H1 (cell line): Measurements from ENCODE around the gene TRDN. TPM values are rescaled to one million over a fixed set of nuclear protein-coding genes. Genes with fewer than 3 reads are reported as not detected.

Experiments
- CTCF ChIA-PET: fragments of 300-600 bp; sonication (Branson Sonifier 250); formaldehyde crosslinking; loops from one replicate; lab custom pipeline; 2021; ENCODE audit not compliant: partially characterized antibody; lab: Charles Lee
- POLR2A ChIA-PET: fragments of 300-600 bp; sonication (Branson Sonifier 250); formaldehyde crosslinking; loops from one replicate; lab custom pipeline; 2021; ENCODE audit warnings: inconsistent platforms; ENCODE audit not compliant: partially characterized antibody; lab: Charles Lee
- DNase-seq, 2 experiments: peaks; one replicate each; pipeline versions ENCODE4 v3.0.0 to v3.0.0-alpha.2; 2010 to 2022; ENCODE audit warnings: low spot score in 2 of 2, low read depth in 1 of 2, mixed read lengths in 1 of 2
- FAIRE-seq: peaks from 2 replicates; lab custom pipeline; 2011; peaks lifted over from hg19 to GRCh38; lab: Jason Lieb, UNC
- H2AFZ ChIP-seq: 2 replicates; pipeline ENCODE4 v1.8.1; 2012; ENCODE audit warnings: low read length, inconsistent platforms
- H2AK5ac ChIP-seq: 2 replicates; pipeline ENCODE4 v1.6.1; 2013; ENCODE audit warnings: low read depth, low read length
- H2BK120ac ChIP-seq: replicated peaks from 2 replicates; pipeline ENCODE3; 2013; ENCODE audit warnings: low read depth, low read length, inconsistent platforms
- H2BK12ac ChIP-seq: 2 replicates; pipeline ENCODE4 v1.6.1; 2013; ENCODE audit warnings: low read depth, low read length
- H2BK15ac ChIP-seq: 2 replicates; pipeline ENCODE4 v1.6.1; 2013; ENCODE audit warnings: low read length
- H2BK20ac ChIP-seq: 2 replicates; pipeline ENCODE4 v1.6.1; 2013; ENCODE audit warnings: low read length
- H2BK5ac ChIP-seq: 2 replicates; pipeline ENCODE4 v1.6.1; 2013; ENCODE audit warnings: low read depth, low read length
- H3K14ac ChIP-seq: 2 replicates; pipeline ENCODE4 v1.6.1; 2013; ENCODE audit warnings: inconsistent platforms; ENCODE audit not compliant: insufficient read length
- H3K18ac ChIP-seq: 2 replicates; pipeline ENCODE4 v1.6.1; 2013; ENCODE audit warnings: low read length; ENCODE audit errors: extremely low read depth
- H3K23ac ChIP-seq: 2 replicates; pipeline ENCODE4 v1.6.1; 2013; ENCODE audit warnings: inconsistent platforms; ENCODE audit not compliant: insufficient read length
- H3K23me2 ChIP-seq: 2 replicates; pipeline ENCODE4 v1.6.1; 2013; ENCODE audit warnings: low read depth, low read length
- H3K27ac ChIP-seq: 2 replicates; pipeline ENCODE4 v1.6.1; 2011; ENCODE audit warnings: low read depth, low read length, inconsistent platforms
- H3K27me3 ChIP-seq, 4 experiments: replicated peaks in 1 of 4; 1 replicate in 1 of 4; 2 replicates in 3 of 4; pipeline versions ENCODE4 v1.6.1 to v1.8.1; 2011 to 2013; ENCODE audit warnings: low read length in 3 of 4, mild to moderate bottlenecking in 3 of 4, inconsistent platforms in 2 of 4, mixed read lengths in 2 of 4, moderate library complexity in 1 of 4; ENCODE audit not compliant: control insufficient read depth in 3 of 4, insufficient read depth in 3 of 4; ENCODE audit errors: extremely low read depth in 1 of 4
- H3K36me3 ChIP-seq, 4 experiments: 2 replicates each; pipeline versions ENCODE4 v1.6.1 to v1.8.1; 2011 to 2013; ENCODE audit warnings: mild to moderate bottlenecking in 4 of 4, low read length in 3 of 4, moderate library complexity in 2 of 4, control low read depth in 1 of 4, inconsistent platforms in 1 of 4; ENCODE audit not compliant: insufficient read depth in 4 of 4, control insufficient read depth in 2 of 4
- H3K4ac ChIP-seq: replicated peaks from 2 replicates; pipeline ENCODE3; 2013; ENCODE audit warnings: low read length, low read depth, mixed read lengths, inconsistent platforms; ENCODE audit not compliant: insufficient read length
- H3K4me1 ChIP-seq, 4 experiments: replicated peaks in 1 of 4; 1 replicate in 1 of 4; 2 replicates in 3 of 4; pipeline versions ENCODE4 v1.6.1 to v1.8.1; 2011 to 2013; ENCODE audit warnings: low read length in 3 of 4, inconsistent platforms in 2 of 4, mixed read lengths in 1 of 4; ENCODE audit not compliant: insufficient read depth in 4 of 4, control insufficient read depth in 3 of 4
- H3K4me2 ChIP-seq, 2 experiments: 2 replicates each; pipeline versions ENCODE4 v1.6.1 to v1.8.1; 2011 to 2013; ENCODE audit warnings: low read depth in 2 of 2, low read length in 2 of 2, control low read depth in 1 of 2, inconsistent platforms in 1 of 2, mild to moderate bottlenecking in 1 of 2; ENCODE audit not compliant: insufficient read depth in 1 of 2
- H3K4me3 ChIP-seq, 4 experiments: fragments of 200-600, 300-600 bp in 1 of 4; sonication (generic), shearing (Covaris generic), sonication (Bioruptor Twin) in 1 of 4; 2 replicates each; pipeline versions ENCODE4 v1.5.1 to v1.8.1; 2011 to 2016; ENCODE audit warnings: low read length in 4 of 4, low read depth in 3 of 4, control low read depth in 2 of 4, inconsistent platforms in 2 of 4, mild to moderate bottlenecking in 2 of 4, mixed read lengths in 1 of 4, moderate library complexity in 1 of 4; ENCODE audit not compliant: insufficient read depth in 2 of 4; ENCODE audit errors: extremely low read depth in 1 of 4
- H3K56ac ChIP-seq: replicated peaks from 2 replicates; pipeline ENCODE3; 2013; ENCODE audit warnings: low read depth, mild to moderate bottlenecking, mixed read lengths, low read length, inconsistent platforms; ENCODE audit not compliant: insufficient read length
- H3K79me1 ChIP-seq: 2 replicates; pipeline ENCODE4 v1.6.1; 2013; ENCODE audit warnings: low read depth, low read length, control low read depth
- H3K79me2 ChIP-seq, 2 experiments: 2 replicates each; pipeline versions ENCODE4 v1.6.1 to v1.8.1; 2012 to 2013; ENCODE audit warnings: low read length in 2 of 2, mild to moderate bottlenecking in 2 of 2, inconsistent platforms in 1 of 2; ENCODE audit not compliant: insufficient read depth in 2 of 2, control insufficient read depth in 1 of 2
- H3K9ac ChIP-seq, 4 experiments: replicated peaks in 1 of 4; 1 replicate in 1 of 4; 2 replicates in 3 of 4; pipeline versions ENCODE4 v1.6.1 to v1.8.1; 2011 to 2013; ENCODE audit warnings: low read depth in 3 of 4, low read length in 3 of 4, control low read depth in 2 of 4, mild to moderate bottlenecking in 2 of 4, moderate library complexity in 2 of 4, inconsistent platforms in 1 of 4; ENCODE audit errors: extremely low read depth in 1 of 4
- H3K9me3 ChIP-seq, 2 experiments: 2 replicates each; pipeline versions ENCODE4 v1.6.1 to v1.8.1; 2012 to 2013; ENCODE audit warnings: mild to moderate bottlenecking in 2 of 2, moderate library complexity in 2 of 2, control low read depth in 1 of 2, inconsistent platforms in 1 of 2, low read depth in 1 of 2, low read length in 1 of 2, mixed read lengths in 1 of 2; ENCODE audit not compliant: insufficient read depth in 2 of 2
- H4K20me1 ChIP-seq, 2 experiments: replicated peaks in 1 of 2; 2 replicates each; pipeline versions ENCODE3 to v1.8.1; 2011 to 2013; ENCODE audit warnings: inconsistent platforms in 2 of 2, low read length in 2 of 2, mild to moderate bottlenecking in 1 of 2; ENCODE audit not compliant: insufficient read depth in 2 of 2, control insufficient read depth in 1 of 2
- H4K5ac ChIP-seq: 2 replicates; pipeline ENCODE4 v1.6.1; 2013; ENCODE audit warnings: low read length, low read depth, mixed read lengths, inconsistent platforms; ENCODE audit not compliant: insufficient read length
- H4K8ac ChIP-seq: 2 replicates; pipeline ENCODE4 v1.8.0; 2013; ENCODE audit warnings: mild to moderate bottlenecking, moderate library complexity, low read length, inconsistent platforms; ENCODE audit not compliant: insufficient read depth; ENCODE audit errors: extremely low read depth
- H4K91ac ChIP-seq: replicated peaks from 2 replicates; pipeline ENCODE3; 2013; ENCODE audit warnings: low read length, mixed read lengths, inconsistent platforms; ENCODE audit not compliant: insufficient read length
- ASH2L ChIP-seq: fragments of 200-600, 300-600 bp; sonication (generic); IDR thresholded peaks from one replicate; pipeline ENCODE4 v1.7.1; 2017; ENCODE audit warnings: low read length
- CBX5 ChIP-seq: fragments of 300-800, 300-1000 bp; sonication (generic); IDR thresholded peaks from 2 replicates; pipeline ENCODE4 v1.7.1; 2016; ENCODE audit warnings: antibody characterized with exemption, low read length, low read depth
- KDM5A ChIP-seq: fragments of 200-600 bp; IDR thresholded peaks from 2 replicates; pipeline ENCODE4 v1.7.1; 2012; ENCODE audit warnings: mild to moderate bottlenecking, low read length, inconsistent platforms, mixed read lengths
- PHF8 ChIP-seq: fragments of 200-600 bp; sonication (generic); conservative IDR thresholded peaks from 2 replicates; pipeline ENCODE4 v1.7.1; 2012; ENCODE audit warnings: low read depth, mild to moderate bottlenecking, inconsistent platforms, low read length, moderate library complexity
- RXRA ChIP-seq: IDR thresholded peaks from 2 replicates; pipeline ENCODE4 v1.6.1; 2011; ENCODE audit warnings: low read depth, mild to moderate bottlenecking, low read length, moderate library complexity; ENCODE audit not compliant: insufficient read depth
- SAP30 ChIP-seq: fragments of 300-600 bp; sonication (generic); IDR thresholded peaks from 2 replicates; pipeline ENCODE4 v1.7.1; 2012; ENCODE audit warnings: low read length, moderate library complexity, mild to moderate bottlenecking, inconsistent platforms; ENCODE audit not compliant: insufficient read depth, insufficient replicate concordance
- SUZ12 ChIP-seq: fragments of 200-600 bp; sonication (generic); IDR thresholded peaks from 2 replicates; pipeline ENCODE4 v1.6.1; 2012; ENCODE audit warnings: mild to moderate bottlenecking, inconsistent platforms, low read length, moderate library complexity, mixed read lengths
- WGBS, 2 experiments: shearing (Covaris generic) in 1 of 2; methylation state at CpG; one replicate each; pipeline versions ENCODE4 v1.1.6 to v1.1.7; 2013 to 2015; ENCODE audit warnings: low lambda C conversion rate in 2 of 2, mixed read lengths in 2 of 2, inconsistent platforms in 1 of 2, low coverage in 1 of 2, missing lambda C conversion rate in 1 of 2; ENCODE audit not compliant: insufficient replicate concordance in 2 of 2, insufficient coverage in 1 of 2, insufficient read length in 1 of 2; ENCODE audit errors: extremely low coverage in 1 of 2, missing lambda C conversion rate in 1 of 2; 5-methylcytosine and 5-hydroxymethylcytosine counted together
- polyA plus RNA-seq, 7 experiments: library from polyadenylated mRNA; depleted of rRNA in 3 of 7; stranded (reverse) in 5 of 7; unstranded in 2 of 7; fragments of >200 nt in 5 of 7; fragments of 200-250 nt in 2 of 7; gene quantifications; 1 replicate in 5 of 7; 2 replicates in 1 of 7; 4 replicates in 1 of 7; pipeline versions ENCODE4 v1.2.1 to v1.2.3, GENCODE V29; 2011 to 2013; ENCODE audit warnings: missing spikeins in 2 of 7, mixed read lengths in 2 of 7
- total RNA-seq: library from RNA; stranded (reverse); fragmentation: NEBNext Ultra II Directional; extraction: Animal tissue kit (Norgen Biotek cat#: 25700); gene quantifications from 2 replicates; pipeline ENCODE4 v1.2.1, GENCODE V29; 2021

The TRDN gene
- total and polyA plus RNA-seq, 2 of the 8 experiments (the other 6 are each of a cell fraction or from before 2014, with no cell fraction given): 1.6 to 41.6 TPM

DNA sequence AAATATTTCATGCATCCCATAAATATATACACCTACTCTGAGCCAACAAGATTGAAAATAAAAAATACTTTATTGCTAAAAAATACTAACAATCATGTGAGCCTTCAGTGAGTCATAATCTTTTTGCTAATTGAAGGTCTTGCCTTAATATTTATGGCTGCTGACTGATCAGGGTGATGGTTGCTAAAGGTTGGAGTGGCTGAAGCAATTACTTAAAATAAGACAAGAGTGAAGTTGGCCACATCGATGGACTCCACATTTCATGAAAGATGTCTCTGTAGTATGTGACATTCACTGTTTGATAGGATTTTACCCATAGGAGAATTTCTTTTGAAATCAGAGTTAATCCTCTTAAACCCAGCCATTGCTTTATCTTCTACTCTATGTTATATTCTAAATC, 11.1 kb downstream of the TRDN start:
- Histone ChIP-seq H2BK15ac (no peak overlapping the region), H4K5ac (no peak overlapping the region), H3K4me2 (no peak overlapping the region), H3K9me3 (no peaks in the 10 kb centered on the region), H3K27ac (no peak overlapping the region), H3K56ac (no peak overlapping the region), H3K23me2 (no peaks in the 10 kb centered on the region), H3K4me1 (peaks cover 0 to 5% (median 0%) of the 10 kb centered on the region in 4 experiments; a peak in 1 of 7 replicates), H3K79me1 (no peaks in the 10 kb centered on the region), H3K4me3 (no peak overlapping the region), H3K14ac (no peak overlapping the region), H3K79me2 (no peaks in the 10 kb centered on the region), H4K8ac (no peak overlapping the region), H4K20me1 (no peaks in the 10 kb centered on the region), H3K36me3 (no peaks in the 10 kb centered on the region), H3K27me3 (no peaks in the 10 kb centered on the region), H3K4ac (no peak overlapping the region), H2BK20ac (no peak overlapping the region), H2BK5ac (no peak overlapping the region), H2AFZ (no peak overlapping the region), H3K18ac (no peak overlapping the region), H4K91ac (no peak overlapping the region), H3K23ac (no peak overlapping the region), H2BK120ac (no peak overlapping the region), H2BK12ac (no peak overlapping the region), H3K9ac (no peak overlapping the region), H2AK5ac (no peak overlapping the region)
- TF ChIP-seq PHF8: no peak
- no peak for TF ChIP-seq KDM5A
- no peak for TF ChIP-seq ASH2L
- TF ChIP-seq CBX5: no peak
- no peak for TF ChIP-seq SUZ12
- no peak for TF ChIP-seq SAP30
- no peak for TF ChIP-seq RXRA
- POLR2A ChIA-PET: no interaction called here
- no peak for DNase-seq
- FAIRE-seq: no peak
- CTCF ChIA-PET: no interaction called here
- 100% methylated on average over 1 of the region's 1 CpG; no CpG with 5 or more reads in 1 of the 2 experiments for WGBS, 2 experiments
